ENCODE results near the gene KITLG.

KITLG gene

GRCh38 chr12:88544991-88545980 lies 35.0 kb downstream of the KITLG start:
- WGBS (ENCODE audit: insufficient coverage, insufficient read length) = no CpG with 5 or more reads among the region's 10 CpGs

GRCh38 chr12:88539893-88540292 lies 40.4 kb downstream of the KITLG start:
- no CpG with 5 or more reads among the region's 1 CpG for WGBS (ENCODE audit: insufficient coverage, insufficient read length)
- Histone ChIP-seq H3K27ac (ENCODE audit: low read length) (no peak overlapping the region), H3K4me1 (ENCODE audit: control insufficient read depth, insufficient read depth, low read length) (no peaks in the 10 kb centered on the region), H3K9me3 (ENCODE audit: control insufficient read depth, insufficient read depth, low read length) (no peaks in the 10 kb centered on the region), H3K36me3 (ENCODE audit: control insufficient read depth, insufficient read depth, low read length) (no peaks in the 10 kb centered on the region), H3K27me3 (ENCODE audit: control insufficient read depth, insufficient read depth, low read length) (no peaks in the 10 kb centered on the region), H3K4me3 (ENCODE audit: low read length) (no peak overlapping the region)
- no peak for DNase-seq (ENCODE audit: low read depth, low spot score)

More at GRCh38 chr12:88544991-88545980, 35.0 kb downstream of the KITLG start:
- Histone ChIP-seq H3K36me3 (ENCODE audit: control insufficient read depth, insufficient read depth, low read length) (no peaks in the 10 kb centered on the region), H3K9me3 (ENCODE audit: control insufficient read depth, insufficient read depth, low read length) (no peaks in the 10 kb centered on the region), H3K27me3 (ENCODE audit: control insufficient read depth, insufficient read depth, low read length) (no peaks in the 10 kb centered on the region), H3K4me3 (ENCODE audit: low read length) (no peak overlapping the region), H3K4me1 (ENCODE audit: control insufficient read depth, insufficient read depth, low read length) (no peaks in the 10 kb centered on the region), H3K27ac (ENCODE audit: low read length) (no peak overlapping the region)
- no peak for DNase-seq (ENCODE audit: low read depth, low spot score)

DNA sequence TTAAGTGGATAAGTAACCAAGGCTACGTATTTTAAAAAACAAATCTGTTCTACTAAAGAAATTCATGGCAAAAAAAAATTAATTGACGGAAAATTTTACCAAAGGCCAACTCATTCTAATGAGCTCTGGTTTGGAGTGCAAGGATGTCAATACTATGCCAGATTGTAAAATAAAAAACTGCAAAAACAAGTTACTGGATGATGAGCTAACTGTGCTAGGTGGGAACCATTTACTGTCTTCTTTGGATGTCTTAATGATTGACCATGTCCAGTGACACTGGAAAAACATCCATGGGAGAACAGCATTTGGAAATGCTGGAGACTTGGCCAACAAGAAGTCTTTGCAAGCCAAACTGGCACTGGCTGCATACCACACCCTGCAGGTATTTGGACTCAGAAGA lies 41.6 kb downstream of the KITLG start:
- DNase-seq (ENCODE audit: low read depth, low spot score) = no peak
- no peaks in the 10 kb centered on the region for H3K27me3 ChIP-seq (ENCODE audit: control insufficient read depth, insufficient read depth, low read length)
- WGBS (ENCODE audit: insufficient coverage, insufficient read length) = no CpG with 5 or more reads among the region's 2 CpGs
- no peak overlapping the region for H3K4me3 ChIP-seq (ENCODE audit: low read length)
- H3K27ac ChIP-seq (ENCODE audit: low read length) = no peak overlapping the region
- H3K4me1 ChIP-seq (ENCODE audit: control insufficient read depth, insufficient read depth, low read length) = no peaks in the 10 kb centered on the region
- H3K36me3 ChIP-seq (ENCODE audit: control insufficient read depth, insufficient read depth, low read length) = no peaks in the 10 kb centered on the region
- H3K9me3 ChIP-seq (ENCODE audit: control insufficient read depth, insufficient read depth, low read length) = no peaks in the 10 kb centered on the region

- Histone ChIP-seq H3K27ac (ENCODE audit: low read length) (no peak overlapping the region), H3K4me1 (ENCODE audit: control insufficient read depth, insufficient read depth, low read length) (no peaks in the 10 kb centered on the region), H3K36me3 (ENCODE audit: control insufficient read depth, insufficient read depth, low read length) (no peaks in the 10 kb centered on the region), H3K4me3 (ENCODE audit: low read length) (no peak overlapping the region), H3K9me3 (ENCODE audit: control insufficient read depth, insufficient read depth, low read length) (no peaks in the 10 kb centered on the region), H3K27me3 (ENCODE audit: control insufficient read depth, insufficient read depth, low read length) (no peaks in the 10 kb centered on the region)
- no peak for DNase-seq (ENCODE audit: low read depth, low spot score)
- no CpG with 5 or more reads among the region's 1 CpG for WGBS (ENCODE audit: insufficient coverage, insufficient read length)
Measured at GRCh38 chr12:88538250-88538649, 42.0 kb downstream of the KITLG start.

GRCh38 chr12:88530868-88531267 lies 49.4 kb downstream of the KITLG start:
- no peak for DNase-seq (ENCODE audit: low read depth, low spot score)
- Histone ChIP-seq H3K27ac (ENCODE audit: low read length) (no peak overlapping the region), H3K4me3 (ENCODE audit: low read length) (no peak overlapping the region), H3K4me1 (ENCODE audit: control insufficient read depth, insufficient read depth, low read length) (no peaks in the 10 kb centered on the region), H3K27me3 (ENCODE audit: control insufficient read depth, insufficient read depth, low read length) (no peaks in the 10 kb centered on the region), H3K9me3 (ENCODE audit: control insufficient read depth, insufficient read depth, low read length) (no peaks in the 10 kb centered on the region), H3K36me3 (ENCODE audit: control insufficient read depth, insufficient read depth, low read length) (no peaks in the 10 kb centered on the region)
- WGBS (ENCODE audit: insufficient coverage, insufficient read length) = no CpG with 5 or more reads among the region's 1 CpG

DNA sequence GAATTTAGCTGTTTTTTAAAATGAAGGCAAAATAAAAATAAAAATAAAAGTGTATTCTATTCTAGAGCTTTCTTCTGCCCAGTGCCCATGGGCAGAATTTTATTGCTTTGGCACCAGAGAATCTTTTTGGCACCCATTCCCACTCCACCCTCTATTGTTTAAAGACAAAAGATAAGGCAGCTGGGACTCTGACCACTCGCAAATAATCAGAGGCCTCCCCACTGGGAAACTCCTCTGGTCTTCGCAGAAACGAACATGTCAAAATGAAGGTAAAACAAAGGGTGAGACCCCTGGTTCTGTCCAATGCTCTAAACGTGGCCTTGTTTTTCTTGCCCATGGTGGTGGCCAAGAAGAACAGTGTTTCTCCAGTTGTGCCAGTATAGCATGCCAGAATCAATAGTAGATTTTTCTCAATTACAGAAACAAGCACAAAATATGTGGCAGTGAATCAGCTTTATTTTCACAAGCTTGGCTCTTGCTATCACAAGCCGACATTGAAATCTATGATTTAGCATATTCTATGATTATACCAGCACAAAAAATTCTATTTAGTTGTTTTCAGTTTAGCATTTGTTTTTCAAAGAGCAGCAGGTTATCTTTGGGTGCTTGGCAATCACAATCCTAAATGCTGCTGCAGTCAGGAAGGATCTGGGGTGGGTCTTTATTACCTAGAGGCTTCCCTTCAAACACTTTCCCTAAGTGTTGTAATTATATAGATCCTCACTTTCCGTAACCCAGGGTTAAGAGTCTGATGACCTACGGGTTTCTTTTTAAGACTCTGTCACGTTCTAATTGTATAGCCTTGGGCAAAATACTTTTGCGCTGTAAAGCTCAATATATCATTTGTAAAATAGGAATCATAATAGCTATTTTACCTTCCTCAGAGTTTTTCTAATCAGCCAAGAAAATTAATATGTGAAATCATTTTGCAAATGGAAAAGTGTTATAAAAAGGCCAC lies 50.5 kb downstream of the KITLG start:
- no peaks in the 10 kb centered on the region for H3K27me3 ChIP-seq (ENCODE audit: control insufficient read depth, insufficient read depth, low read length)
- H3K4me1 ChIP-seq (ENCODE audit: control insufficient read depth, insufficient read depth, low read length) = no peaks in the 10 kb centered on the region
- DNase-seq (ENCODE audit: low read depth, low spot score) = no peak
- H3K27ac ChIP-seq (ENCODE audit: low read length) = no peak overlapping the region
- no peaks in the 10 kb centered on the region for H3K36me3 ChIP-seq (ENCODE audit: control insufficient read depth, insufficient read depth, low read length)
- no peaks in the 10 kb centered on the region for H3K9me3 ChIP-seq (ENCODE audit: control insufficient read depth, insufficient read depth, low read length)
- no peak overlapping the region for H3K4me3 ChIP-seq (ENCODE audit: low read length)
- no CpG with 5 or more reads among the region's 9 CpGs for WGBS (ENCODE audit: insufficient coverage, insufficient read length)

DNA sequence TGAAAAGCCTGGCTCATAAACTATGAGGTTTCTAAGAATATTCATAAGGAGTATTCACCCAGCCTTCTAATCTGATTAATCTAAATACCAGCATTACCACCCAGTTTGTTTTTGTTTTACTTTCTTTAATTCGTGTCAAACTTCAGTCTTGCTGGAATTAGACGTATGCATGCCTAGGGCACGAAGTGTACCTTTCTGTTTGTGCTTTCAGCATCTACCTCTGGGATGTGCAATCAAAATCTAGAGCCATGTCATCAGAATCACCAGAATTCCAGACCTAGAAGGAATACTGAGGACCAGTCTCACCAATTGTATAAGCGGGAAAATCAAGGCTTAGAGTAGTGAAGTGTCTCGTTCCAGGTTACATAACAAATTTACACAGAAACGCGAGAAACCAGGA lies 57.3 kb downstream of the KITLG start:
- no peak overlapping the region for H3K27ac ChIP-seq (ENCODE audit: low read length)
- no peaks in the 10 kb centered on the region for H3K27me3 ChIP-seq (ENCODE audit: control insufficient read depth, insufficient read depth, low read length)
- H3K4me3 ChIP-seq (ENCODE audit: low read length) = no peak overlapping the region
- H3K4me1 ChIP-seq (ENCODE audit: control insufficient read depth, insufficient read depth, low read length) = no peaks in the 10 kb centered on the region
- no peaks in the 10 kb centered on the region for H3K36me3 ChIP-seq (ENCODE audit: control insufficient read depth, insufficient read depth, low read length)
- no peaks in the 10 kb centered on the region for H3K9me3 ChIP-seq (ENCODE audit: control insufficient read depth, insufficient read depth, low read length)
- WGBS (ENCODE audit: insufficient coverage, insufficient read length) = no CpG with 5 or more reads among the region's 7 CpGs
- DNase-seq (ENCODE audit: low read depth, low spot score) = no peak

GRCh38 chr12:88520436-88520820 lies 59.8 kb downstream of the KITLG start:
- DNase-seq (ENCODE audit: low read depth, low spot score) = no peak
- H3K4me3 ChIP-seq (ENCODE audit: low read length) = no peak overlapping the region
- H3K9me3 ChIP-seq (ENCODE audit: control insufficient read depth, insufficient read depth, low read length) = no peaks in the 10 kb centered on the region
- no peak overlapping the region for H3K27ac ChIP-seq (ENCODE audit: low read length)
- 100% methylated on average over 1 of the region's 2 CpGs for WGBS (ENCODE audit: insufficient coverage, insufficient read length)
- no peaks in the 10 kb centered on the region for H3K4me1 ChIP-seq (ENCODE audit: control insufficient read depth, insufficient read depth, low read length)
- H3K36me3 ChIP-seq (ENCODE audit: control insufficient read depth, insufficient read depth, low read length) = no peaks in the 10 kb centered on the region
- no peaks in the 10 kb centered on the region for H3K27me3 ChIP-seq (ENCODE audit: control insufficient read depth, insufficient read depth, low read length)

GRCh38 chr12:88519802-88520435 lies 60.4 kb downstream of the KITLG start:
- no peak overlapping the region for H3K4me3 ChIP-seq (ENCODE audit: low read length)
- no peak for DNase-seq (ENCODE audit: low read depth, low spot score)
- no peaks in the 10 kb centered on the region for H3K27me3 ChIP-seq (ENCODE audit: control insufficient read depth, insufficient read depth, low read length)
- H3K27ac ChIP-seq (ENCODE audit: low read length) = no peak overlapping the region
- H3K9me3 ChIP-seq (ENCODE audit: control insufficient read depth, insufficient read depth, low read length) = no peaks in the 10 kb centered on the region
- H3K4me1 ChIP-seq (ENCODE audit: control insufficient read depth, insufficient read depth, low read length) = no peaks in the 10 kb centered on the region
- no peaks in the 10 kb centered on the region for H3K36me3 ChIP-seq (ENCODE audit: control insufficient read depth, insufficient read depth, low read length)
- WGBS (ENCODE audit: insufficient coverage, insufficient read length) = no CpG with 5 or more reads among the region's 3 CpGs

GRCh38 chr12:88518863-88519403 lies 61.3 kb downstream of the KITLG start:
- Histone ChIP-seq H3K27me3 (ENCODE audit: control insufficient read depth, insufficient read depth, low read length) (no peaks in the 10 kb centered on the region), H3K4me1 (ENCODE audit: control insufficient read depth, insufficient read depth, low read length) (no peaks in the 10 kb centered on the region), H3K36me3 (ENCODE audit: control insufficient read depth, insufficient read depth, low read length) (no peaks in the 10 kb centered on the region), H3K9me3 (ENCODE audit: control insufficient read depth, insufficient read depth, low read length) (no peaks in the 10 kb centered on the region), H3K27ac (ENCODE audit: low read length) (no peak overlapping the region), H3K4me3 (ENCODE audit: low read length) (no peak overlapping the region)
- no CpG with 5 or more reads among the region's 5 CpGs for WGBS (ENCODE audit: insufficient coverage, insufficient read length)
- DNase-seq (ENCODE audit: low read depth, low spot score) = no peak

Data from iPS DF 6.9 (cell line).